GM12891 (cell line): ENCODE results near the gene PPM1G.

ENCODE experiments used
- PAX5 ChIP-seq: IDR thresholded peaks from 2 replicates; pipeline ENCODE4 v1.6.1; 2011; ENCODE audit warnings: low read length, moderate library complexity, mild to moderate bottlenecking; ENCODE audit not compliant: insufficient read depth, severe bottlenecking
- POLR2A ChIP-seq: IDR thresholded peaks from 2 replicates; pipeline ENCODE4 v1.6.1; 2011; ENCODE audit warnings: low read depth, low read length, control low read depth
- POLR2AphosphoS5 ChIP-seq: IDR thresholded peaks from 2 replicates; pipeline ENCODE4 v1.6.1; 2011; ENCODE audit warnings: low read depth, low read length, control low read depth
- POU2F2 ChIP-seq: IDR thresholded peaks from 2 replicates; pipeline ENCODE4 v1.6.1; 2011; ENCODE audit warnings: low read depth, mild to moderate bottlenecking, control low read depth, low read length, moderate library complexity
- SPI1 ChIP-seq: IDR thresholded peaks from 2 replicates; pipeline ENCODE4 v1.6.1; 2011; ENCODE audit warnings: low read depth, low read length, control low read depth
- TAF1 ChIP-seq: IDR thresholded peaks from 2 replicates; pipeline ENCODE4 v1.6.1; 2011; ENCODE audit warnings: low read depth, low read length, control low read depth

- TF ChIP-seq TAF1, result no peak
- no peak for TF ChIP-seq POLR2AphosphoS5
- TF ChIP-seq POLR2A, result no peak
- no peak for TF ChIP-seq SPI1
- no peak for TF ChIP-seq PAX5
- no peak for TF ChIP-seq POU2F2
Measured at GRCh38 chr2:27448381-27448780, 39.0 kb upstream of the PPM1G start.
